HG02943 (cell line): ENCODE data around the gene PTCD3.

Experiments
- ATAC-seq: cut with Tn5 transposase; IDR thresholded peaks from one replicate; pipeline ENCODE4 v1.9.1; 2021; ENCODE audit warnings: mild to moderate bottlenecking, low read depth, moderate library complexity; ENCODE audit not compliant: unreplicated experiment

Gene PTCD3

GRCh38 chr2:86140969-86141392 lies 34.9 kb downstream of the PTCD3 start:
- ATAC-seq = no peak

DNA sequence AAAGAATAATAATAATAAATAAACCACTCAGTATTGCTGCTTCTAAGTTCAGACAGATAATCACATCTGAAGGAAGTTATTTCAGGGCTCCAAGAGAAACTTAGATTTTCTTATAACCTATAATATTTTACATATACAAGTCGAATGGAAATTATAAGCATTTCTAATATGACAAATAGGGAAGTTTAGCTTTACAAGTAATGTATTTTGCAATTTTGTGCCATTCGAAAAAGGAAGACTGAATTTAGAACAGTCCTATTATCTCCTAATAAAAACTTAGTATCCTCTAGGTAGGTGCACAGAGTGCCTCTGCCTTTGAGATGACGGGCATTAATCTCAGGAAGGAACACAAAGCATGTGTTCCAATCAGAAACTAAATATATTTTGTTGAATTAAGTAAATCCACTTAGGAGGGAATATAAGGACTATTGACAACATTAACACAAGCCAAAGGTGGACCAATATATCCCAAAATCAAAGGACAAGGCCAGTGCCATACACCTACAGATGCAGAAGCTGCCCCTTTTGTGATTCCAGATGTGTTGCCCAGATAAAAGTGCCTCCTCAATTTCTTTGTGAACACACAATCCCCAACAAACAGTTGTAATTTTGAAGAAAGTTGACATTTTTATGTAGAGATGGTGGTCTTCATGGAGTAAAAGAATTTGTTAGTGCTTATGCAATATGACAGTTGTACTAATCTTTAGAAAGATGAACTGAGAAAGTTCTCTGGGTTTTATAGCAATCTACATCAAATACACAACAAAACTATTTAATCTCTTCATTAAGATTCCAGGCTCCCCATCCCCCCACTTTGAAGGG lies 36.6 kb downstream of the PTCD3 start:
- ATAC-seq = no peak

- ATAC-seq = no peak
Observed at GRCh38 chr2:86143307-86143706, 37.3 kb downstream of the PTCD3 start.

DNA sequence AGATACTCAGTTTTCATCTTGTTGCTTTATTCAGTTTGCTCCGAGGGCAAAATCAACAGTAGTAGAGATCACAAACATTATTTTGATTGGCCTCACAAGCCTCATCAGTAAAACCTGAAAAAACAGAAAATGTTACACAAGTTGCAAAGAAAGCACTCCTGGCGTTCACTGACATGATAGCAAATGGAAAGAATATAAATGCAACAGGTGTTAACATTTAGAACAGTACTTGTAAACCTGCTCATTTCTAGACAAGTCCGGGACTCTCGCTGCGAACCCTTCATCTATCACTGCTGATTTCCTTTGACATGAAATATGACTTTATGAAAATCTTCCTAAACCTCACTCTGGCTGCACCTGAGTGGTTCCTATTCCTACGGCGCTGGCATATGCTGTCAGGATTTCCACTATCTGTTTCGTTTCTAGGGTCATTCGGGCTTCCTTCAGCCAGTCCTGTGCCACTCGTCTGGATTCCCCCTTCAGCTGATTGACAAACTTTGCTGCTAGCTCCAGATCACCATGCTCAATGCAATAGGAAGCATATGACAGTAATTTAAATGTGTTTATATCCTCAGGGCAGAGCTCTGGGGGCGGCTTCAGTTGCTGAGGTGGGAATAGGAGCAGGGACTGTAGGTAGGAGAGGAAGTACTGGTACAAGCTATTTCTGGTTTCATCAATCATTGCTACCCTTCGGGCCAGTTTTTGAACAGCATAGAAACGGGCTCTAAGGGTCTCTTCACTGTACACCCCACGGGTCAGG lies 38.1 kb downstream of the PTCD3 start:
- no peak for ATAC-seq

GRCh38 chr2:86147793-86148192 lies 41.8 kb downstream of the PTCD3 start:
- no peak for ATAC-seq

GRCh38 chr2:86150502-86150901 lies 44.5 kb downstream of the PTCD3 start:
- no peak for ATAC-seq

- no peak for ATAC-seq
Observed at GRCh38 chr2:86157009-86157556, 51.0 kb downstream of the PTCD3 start.

DNA sequence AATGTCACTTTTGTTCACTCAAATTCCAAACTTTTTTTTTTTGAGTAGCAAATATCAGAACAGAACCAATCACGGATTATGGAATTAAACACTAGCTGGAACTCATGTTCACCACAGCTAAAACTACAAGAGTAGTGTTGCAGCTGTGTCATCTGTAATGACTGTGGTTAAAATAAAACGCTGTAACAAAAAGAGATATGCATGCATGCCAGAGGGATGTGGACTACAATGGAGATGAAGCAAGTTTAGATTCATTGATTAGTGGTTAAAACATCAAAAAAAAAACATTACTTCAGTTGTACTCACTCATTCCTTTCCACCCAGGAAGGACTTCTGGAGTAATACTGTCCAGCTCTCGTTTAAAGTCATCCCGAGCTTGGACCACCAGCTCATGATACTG lies 52.3 kb downstream of the PTCD3 start:
- ATAC-seq = no peak

DNA sequence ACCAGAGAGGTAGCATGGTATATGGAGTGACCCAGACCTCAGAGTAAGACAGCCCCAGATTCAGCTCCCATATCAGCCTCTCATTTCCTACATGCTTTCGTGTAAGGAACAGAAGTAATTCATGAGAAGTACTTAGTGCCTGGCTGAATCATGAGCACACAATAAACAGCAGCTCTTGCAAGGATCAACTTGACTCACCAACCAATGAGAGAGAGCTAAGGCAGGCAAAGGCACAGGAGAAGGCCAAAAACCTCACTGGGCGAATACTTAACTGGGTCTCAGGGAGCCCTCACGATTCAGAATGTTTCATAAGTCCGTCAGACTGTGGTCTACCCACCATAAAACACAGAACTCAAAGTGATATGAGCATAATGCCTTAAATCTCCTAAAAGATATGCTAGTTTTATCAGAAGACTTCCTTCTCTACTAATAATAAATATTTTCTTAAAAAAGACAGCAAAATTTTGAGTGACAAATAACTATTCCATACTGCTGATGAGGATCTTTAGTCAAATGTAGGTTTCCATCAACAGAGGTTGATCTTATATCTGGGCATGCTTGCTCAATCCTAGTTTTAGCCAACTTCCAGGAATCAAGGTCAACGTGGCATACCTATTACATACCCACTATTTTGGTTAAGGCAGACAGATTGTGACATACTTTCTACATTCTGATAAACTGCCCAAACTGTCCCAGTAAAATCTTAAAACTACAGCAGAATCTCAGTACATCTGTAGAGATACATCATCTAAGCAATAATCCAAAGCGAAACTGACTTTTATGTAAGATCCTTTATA lies 54.3 kb downstream of the PTCD3 start:
- ATAC-seq = no peak

GRCh38 chr2:86170449-86170848 lies 64.4 kb downstream of the PTCD3 start:
- no peak for ATAC-seq

- no peak for ATAC-seq
Observed at GRCh38 chr2:86171295-86171694, 65.3 kb downstream of the PTCD3 start.

- no peak for ATAC-seq
Observed at GRCh38 chr2:86172610-86173009, 66.6 kb downstream of the PTCD3 start.

- no peak for ATAC-seq
Observed at GRCh38 chr2:86174445-86174844, 68.4 kb downstream of the PTCD3 start.

DNA sequence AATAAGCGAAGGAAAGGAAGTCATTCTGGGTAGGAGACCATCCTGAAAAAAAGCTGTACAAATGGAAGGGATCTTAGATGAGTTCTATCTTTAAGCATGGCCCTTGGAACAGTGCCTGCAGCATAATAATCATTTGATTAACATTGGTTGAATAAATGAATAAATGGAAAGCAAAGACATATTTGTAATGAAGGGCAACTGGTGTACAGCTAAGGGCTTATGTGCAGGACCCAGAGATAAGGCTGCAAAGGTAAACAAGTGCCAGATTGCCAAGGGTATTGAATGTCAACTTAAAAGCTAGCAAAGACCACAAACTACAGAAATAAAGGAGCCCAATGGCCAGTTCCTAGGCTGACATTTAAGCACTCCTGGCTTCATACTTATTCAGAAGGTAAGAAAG lies 69.8 kb downstream of the PTCD3 start:
- ATAC-seq = no peak

DNA sequence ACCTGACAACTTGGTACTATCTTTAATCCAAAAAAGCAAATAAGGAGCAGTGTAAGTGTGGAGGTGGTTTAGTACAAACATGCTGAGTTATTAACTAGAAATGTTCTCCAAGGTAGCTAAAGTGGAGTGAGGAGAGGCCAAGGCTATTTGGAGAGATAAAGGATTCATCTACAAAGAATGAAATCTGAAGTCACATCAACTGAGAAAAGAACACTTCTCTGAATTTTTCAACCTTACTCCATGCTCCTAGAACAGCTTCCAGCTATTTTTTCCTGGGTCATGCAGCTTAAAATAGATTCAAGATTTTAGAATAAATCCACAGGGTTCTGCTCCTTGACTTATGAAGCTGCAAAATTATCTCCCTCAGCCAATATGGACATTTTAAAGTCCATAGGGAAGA lies 70.6 kb downstream of the PTCD3 start:
- no peak for ATAC-seq

GRCh38 chr2:86185517-86186212 lies 79.6 kb downstream of the PTCD3 start:
- ATAC-seq = no peak

DNA sequence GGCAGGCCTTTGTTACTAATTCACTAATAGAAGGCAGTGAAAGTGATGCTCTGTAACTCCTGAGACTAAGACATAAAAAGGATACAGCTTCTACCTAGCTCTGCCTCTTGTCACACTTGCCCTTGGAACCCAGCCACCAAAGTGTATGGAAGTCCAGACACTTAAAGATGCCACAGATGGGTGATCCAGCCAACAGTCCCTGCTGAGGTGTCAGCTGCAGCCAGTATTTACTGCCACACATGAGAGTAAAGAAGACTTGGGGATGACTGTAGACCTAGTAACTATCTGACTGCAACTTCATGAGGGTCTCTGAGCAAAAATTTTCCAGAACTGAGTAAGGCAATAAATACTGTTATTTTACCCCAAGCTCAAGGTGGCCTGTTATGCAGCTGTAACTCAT lies 80.4 kb downstream of the PTCD3 start:
- ATAC-seq = no peak

GRCh38 chr2:86189782-86190416 lies 83.9 kb downstream of the PTCD3 start:
- ATAC-seq = no peak
